ENCODE data around the gene IMPDH2.
A peak's percentile ranks its signal among the peaks of the same experiment; 100 is the strongest.

IMPDH2 gene

DNA sequence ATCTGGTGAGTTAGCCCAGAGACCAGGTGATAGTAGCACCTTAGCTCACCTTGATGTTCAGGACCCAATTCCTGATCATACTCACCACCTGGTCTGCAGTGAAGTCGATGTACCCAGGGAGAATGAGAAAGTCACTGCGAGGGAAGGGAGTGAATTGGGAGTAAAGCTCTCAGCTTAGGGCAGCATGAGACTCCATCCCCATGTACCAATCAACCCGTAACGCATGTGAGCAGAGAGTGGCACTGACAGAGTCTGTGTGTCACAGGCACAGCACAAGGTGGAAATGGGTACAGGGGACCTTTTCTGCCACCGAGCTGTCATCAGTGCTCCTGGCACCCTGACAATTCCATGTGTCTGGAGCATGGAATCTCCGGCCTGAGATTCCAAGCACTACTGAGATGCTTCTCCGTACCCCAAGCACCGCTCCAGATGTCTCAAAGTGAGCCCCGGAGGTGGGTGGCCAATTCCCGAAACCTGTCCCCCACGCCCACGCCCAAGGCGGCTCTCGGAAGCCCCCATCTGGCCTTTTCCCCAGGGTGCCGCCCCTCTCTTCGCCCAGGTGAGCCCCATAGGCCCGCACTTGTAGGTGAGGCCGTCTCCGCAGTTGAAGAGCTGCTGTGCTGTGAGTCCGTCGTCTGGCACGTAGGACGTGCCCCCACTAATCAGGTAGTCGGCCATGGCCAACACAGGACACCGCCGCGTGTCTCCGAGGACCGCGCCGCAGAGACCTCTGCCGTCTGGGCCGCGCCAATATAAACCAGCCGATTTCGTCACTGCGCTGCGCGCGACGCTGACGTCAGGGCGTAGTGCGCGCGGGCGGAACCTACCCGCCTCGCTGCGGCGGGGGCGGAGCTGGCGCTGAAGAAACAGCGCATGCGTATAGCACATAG is at the start of gene IMPDH2:
IMPDH2 (minus strand) TSS at position 726 of the 890 bp plus-strand sequence; CDS start at position 678, 48 bp downstream.
- TF ChIP-seq, protein P1, sequence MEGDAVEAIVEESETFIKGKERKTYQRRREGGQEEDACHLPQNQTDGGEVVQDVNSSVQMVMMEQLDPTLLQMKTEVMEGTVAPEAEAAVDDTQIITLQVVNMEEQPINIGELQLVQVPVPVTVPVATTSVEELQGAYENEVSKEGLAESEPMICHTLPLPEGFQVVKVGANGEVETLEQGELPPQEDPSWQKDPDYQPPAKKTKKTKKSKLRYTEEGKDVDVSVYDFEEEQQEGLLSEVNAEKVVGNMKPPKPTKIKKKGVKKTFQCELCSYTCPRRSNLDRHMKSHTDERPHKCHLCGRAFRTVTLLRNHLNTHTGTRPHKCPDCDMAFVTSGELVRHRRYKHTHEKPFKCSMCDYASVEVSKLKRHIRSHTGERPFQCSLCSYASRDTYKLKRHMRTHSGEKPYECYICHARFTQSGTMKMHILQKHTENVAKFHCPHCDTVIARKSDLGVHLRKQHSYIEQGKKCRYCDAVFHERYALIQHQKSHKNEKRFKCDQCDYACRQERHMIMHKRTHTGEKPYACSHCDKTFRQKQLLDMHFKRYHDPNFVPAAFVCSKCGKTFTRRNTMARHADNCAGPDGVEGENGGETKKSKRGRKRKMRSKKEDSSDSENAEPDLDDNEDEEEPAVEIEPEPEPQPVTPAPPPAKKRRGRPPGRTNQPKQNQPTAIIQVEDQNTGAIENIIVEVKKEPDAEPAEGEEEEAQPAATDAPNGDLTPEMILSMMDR (IDR thresholded peaks at IDR 0.05; ENCODE audit: control insufficient read depth, extremely low read depth, insufficient read depth): no peak; the same call in 1 of the 2 replicates
- no peak for DNase-seq (ENCODE audit: low read depth)
- H3K4me3 ChIP-seq (ENCODE audit: low read depth, low read length): peak within 1 kb of the TSS; percentile 97

DNA sequence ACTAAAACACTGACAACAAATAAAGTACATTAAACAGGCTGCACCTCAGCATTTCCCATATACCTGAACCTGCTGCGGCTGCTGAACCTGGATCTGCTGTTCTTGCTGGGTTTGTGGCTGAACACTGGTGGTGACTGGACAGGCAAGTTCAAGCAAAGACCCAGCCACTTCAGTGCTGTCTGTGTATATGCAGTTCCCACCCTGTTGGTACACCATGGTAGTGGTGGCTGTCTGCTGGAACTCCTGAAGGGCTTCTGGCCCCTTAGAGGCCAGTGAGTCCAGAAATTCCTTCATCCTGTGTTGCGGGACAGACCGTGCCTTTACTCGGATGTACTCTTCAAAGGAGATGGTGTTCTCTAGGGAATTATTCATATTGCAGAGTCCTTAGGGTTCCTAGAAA is 47.4 kb upstream of the IMPDH2 start:
- no peak for DNase-seq (ENCODE audit: low read depth)
- no peak overlapping the region for H3K4me3 ChIP-seq (ENCODE audit: low read depth, low read length)
- TF ChIP-seq, protein P1 (IDR thresholded peaks at IDR 0.05; ENCODE audit: control insufficient read depth, extremely low read depth, insufficient read depth): no peak

DNA sequence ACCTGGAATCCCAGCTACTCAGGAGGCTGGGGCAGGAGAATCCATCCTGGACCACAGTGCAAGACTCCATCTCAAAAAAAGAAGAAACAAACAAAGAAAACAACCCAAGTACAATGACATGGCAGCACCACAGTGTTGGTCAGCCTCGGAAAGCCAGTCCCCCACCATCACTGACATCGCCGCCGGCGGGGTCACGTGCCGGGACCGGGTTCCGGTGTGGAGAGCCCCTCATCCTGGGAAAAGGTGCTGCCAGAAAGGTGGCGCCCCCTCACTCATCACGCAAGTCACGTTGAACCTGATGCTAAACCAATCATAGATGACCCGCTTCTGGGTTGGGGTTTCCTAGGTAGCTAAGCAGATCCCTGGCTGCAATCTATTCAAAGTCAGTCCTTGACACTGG is 46.9 kb upstream of the IMPDH2 start:
- no peak overlapping the region for H3K4me3 ChIP-seq (ENCODE audit: low read depth, low read length)
- DNase-seq (ENCODE audit: low read depth): no peak
- TF ChIP-seq, protein P1 (IDR thresholded peaks at IDR 0.05; ENCODE audit: control insufficient read depth, extremely low read depth, insufficient read depth): no peak

DNA sequence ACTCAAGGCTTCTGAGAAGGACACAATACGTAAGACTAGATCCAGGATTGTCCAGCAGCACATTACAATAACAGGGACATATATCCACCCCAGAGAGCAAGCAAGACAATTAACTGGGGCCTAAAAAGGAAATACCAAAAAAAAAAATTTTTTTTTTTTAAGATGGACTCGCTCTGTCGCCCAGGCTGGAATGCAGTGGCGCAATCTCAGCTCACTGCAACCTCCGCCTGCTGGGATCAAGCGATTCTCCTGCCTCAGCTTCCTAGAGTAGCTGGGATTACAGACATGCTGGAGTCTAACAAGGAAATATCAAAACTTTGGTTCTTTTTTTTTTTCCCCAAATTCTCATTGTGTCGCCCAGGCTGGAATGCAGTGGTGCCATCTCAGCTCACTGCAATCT is 28.8 kb upstream of the IMPDH2 start:
- H3K4me3 ChIP-seq (ENCODE audit: low read depth, low read length): no peak overlapping the region
- DNase-seq (ENCODE audit: low read depth): no peak
- TF ChIP-seq, protein P1 (IDR thresholded peaks at IDR 0.05; ENCODE audit: control insufficient read depth, extremely low read depth, insufficient read depth): no peak

DNA sequence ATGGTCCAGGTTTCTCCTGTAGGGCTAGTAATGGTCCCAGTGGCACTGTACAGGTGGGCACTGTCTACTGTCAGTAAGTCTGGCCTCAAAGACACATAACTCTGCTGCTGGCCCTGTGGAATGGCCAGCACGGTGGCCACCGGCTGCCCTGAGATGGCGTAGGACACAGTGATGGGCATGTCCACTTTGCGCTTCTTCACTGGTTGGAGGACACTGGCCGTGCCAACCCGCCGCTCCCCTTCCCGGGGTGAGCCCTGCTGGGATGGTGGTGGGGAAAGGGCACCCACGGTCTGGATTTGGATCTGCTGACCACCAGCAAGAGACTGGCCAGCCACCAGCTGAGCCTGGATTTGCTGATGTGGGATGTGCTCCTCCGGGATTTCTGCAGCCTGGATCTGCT is 28.1 kb upstream of the IMPDH2 start:
- H3K4me3 ChIP-seq (ENCODE audit: low read depth, low read length): no peak overlapping the region
- no peak for DNase-seq (ENCODE audit: low read depth)
- TF ChIP-seq, protein P1 (IDR thresholded peaks at IDR 0.05; ENCODE audit: control insufficient read depth, extremely low read depth, insufficient read depth): no peak

DNA sequence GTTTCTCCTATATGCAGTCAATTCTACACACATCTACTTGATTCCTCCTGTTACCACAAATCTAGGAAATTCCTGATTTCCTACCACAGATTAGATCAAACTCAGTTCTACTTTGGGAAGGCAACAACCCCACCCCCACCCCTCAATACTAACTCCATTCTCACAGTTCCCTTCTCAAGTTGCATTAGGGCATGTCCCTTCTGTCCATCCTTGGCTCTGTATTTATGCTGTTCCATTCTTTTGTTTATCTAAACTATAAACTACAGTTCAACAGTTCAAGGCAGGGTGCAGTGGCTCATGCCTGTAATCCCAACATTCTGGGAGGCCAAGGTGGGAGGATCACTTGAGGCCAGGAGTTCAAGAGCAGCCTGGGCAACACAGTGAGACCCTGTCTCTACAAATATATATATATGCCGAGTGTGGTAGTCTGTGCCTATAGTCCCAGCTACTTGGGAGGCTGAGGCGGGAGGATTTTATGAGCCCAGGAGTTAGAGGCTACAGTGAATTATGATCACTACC is 25.2 kb upstream of the IMPDH2 start:
- no peak for DNase-seq (ENCODE audit: low read depth)
- TF ChIP-seq, protein P1 (IDR thresholded peaks at IDR 0.05; ENCODE audit: control insufficient read depth, extremely low read depth, insufficient read depth): no peak
- no peak overlapping the region for H3K4me3 ChIP-seq (ENCODE audit: low read depth, low read length)

Measured in LNCaP clone FGC (cell line).